IPS-18c (cell line): ENCODE measurements around the gene HMCN1.

ENCODE experiments used
- H3K4me3 ChIP-seq: 2 replicates; pipeline ENCODE4 v1.7.0; 2013; ENCODE audit warnings: low read depth, mild to moderate bottlenecking, low read length, moderate library complexity; ENCODE audit not compliant: insufficient read depth
- H3K9me3 ChIP-seq: one replicate; pipeline ENCODE4 v1.6.1; 2013; ENCODE audit warnings: mild to moderate bottlenecking, low read length, moderate library complexity; ENCODE audit not compliant: control insufficient read depth, insufficient read depth

The HMCN1 gene

GRCh38 chr1:185957441-185958363, 223.5 kb downstream of the HMCN1 start:
- no peaks in the 10 kb centered on the region for H3K9me3 ChIP-seq
- H3K4me3 ChIP-seq = no peak overlapping the region

- H3K9me3 ChIP-seq = no peaks in the 10 kb centered on the region
- no peak overlapping the region for H3K4me3 ChIP-seq
Observed at GRCh38 chr1:185960422-185961321, 226.5 kb downstream of the HMCN1 start.

GRCh38 chr1:185961664-185962063, 227.5 kb downstream of the HMCN1 start:
- H3K9me3 ChIP-seq = no peaks in the 10 kb centered on the region
- no peak overlapping the region for H3K4me3 ChIP-seq

GRCh38 chr1:185964946-185965345, 230.8 kb downstream of the HMCN1 start:
- Histone ChIP-seq H3K4me3 (no peak overlapping the region), H3K9me3 (no peaks in the 10 kb centered on the region)

- no peak overlapping the region for H3K4me3 ChIP-seq
- no peaks in the 10 kb centered on the region for H3K9me3 ChIP-seq
Observed at GRCh38 chr1:185965870-185966269, 231.7 kb downstream of the HMCN1 start.

GRCh38 chr1:185966471-185966870, 232.3 kb downstream of the HMCN1 start:
- Histone ChIP-seq H3K9me3 (no peaks in the 10 kb centered on the region), H3K4me3 (no peak overlapping the region)

GRCh38 chr1:185969028-185969427, 234.8 kb downstream of the HMCN1 start:
- no peak overlapping the region for H3K4me3 ChIP-seq
- H3K9me3 ChIP-seq = no peaks in the 10 kb centered on the region

GRCh38 chr1:185969524-185969991, 235.4 kb downstream of the HMCN1 start:
- H3K9me3 ChIP-seq = no peaks in the 10 kb centered on the region
- H3K4me3 ChIP-seq = no peak overlapping the region

GRCh38 chr1:185971688-185972087, 237.5 kb downstream of the HMCN1 start:
- no peak overlapping the region for H3K4me3 ChIP-seq

GRCh38 chr1:185972096-185972850, 238.1 kb downstream of the HMCN1 start:
- H3K4me3 ChIP-seq = no peak overlapping the region

More at GRCh38 chr1:185971688-185972087, 237.5 kb downstream of the HMCN1 start:
- H3K9me3 ChIP-seq = no peaks in the 10 kb centered on the region

GRCh38 chr1:185973645-185974044, 239.5 kb downstream of the HMCN1 start:
- H3K9me3 ChIP-seq = no peaks in the 10 kb centered on the region
- H3K4me3 ChIP-seq = no peak overlapping the region

More at GRCh38 chr1:185972096-185972850, 238.1 kb downstream of the HMCN1 start:
- H3K9me3 ChIP-seq = no peaks in the 10 kb centered on the region

- Histone ChIP-seq H3K9me3 (no peaks in the 10 kb centered on the region), H3K4me3 (no peak overlapping the region)
Observed at GRCh38 chr1:185974367-185975170, 240.4 kb downstream of the HMCN1 start.

GRCh38 chr1:185980891-185981290, 246.7 kb downstream of the HMCN1 start:
- Histone ChIP-seq H3K9me3 (no peaks in the 10 kb centered on the region), H3K4me3 (no peak overlapping the region)

GRCh38 chr1:185984113-185984836, 250.1 kb downstream of the HMCN1 start:
- no peak overlapping the region for H3K4me3 ChIP-seq
- H3K9me3 ChIP-seq = no peaks in the 10 kb centered on the region

- Histone ChIP-seq H3K9me3 (no peaks in the 10 kb centered on the region), H3K4me3 (no peak overlapping the region)
Observed at GRCh38 chr1:185987611-185988321, 253.6 kb downstream of the HMCN1 start.
